Peyer's patch (tissue), 4 donors: Measurements from ENCODE around the gene TECPR2.

Experiments
- POLR2A ChIP-seq, 2 donors: fragments of 450-650 bp; IDR thresholded peaks; one replicate each; pipeline ENCODE4 v1.5.1; 2017; ENCODE audit warnings: antibody characterized with exemption in 2 of 2, mild to moderate bottlenecking in 2 of 2, moderate library complexity in 2 of 2
- TF ChIP-seq, protein P1 (sequence below), 6 experiments: fragments of 450-650 bp in 4 of 6; fragments of 200-600 bp in 2 of 6; sonication (generic) in 1 of 6; IDR thresholded peaks; one replicate each; pipeline ENCODE4 v1.5.1; 2017 to 2019; ENCODE audit warnings: antibody characterized with exemption in 6 of 6, mild to moderate bottlenecking in 3 of 6, moderate library complexity in 1 of 6

DNA sequence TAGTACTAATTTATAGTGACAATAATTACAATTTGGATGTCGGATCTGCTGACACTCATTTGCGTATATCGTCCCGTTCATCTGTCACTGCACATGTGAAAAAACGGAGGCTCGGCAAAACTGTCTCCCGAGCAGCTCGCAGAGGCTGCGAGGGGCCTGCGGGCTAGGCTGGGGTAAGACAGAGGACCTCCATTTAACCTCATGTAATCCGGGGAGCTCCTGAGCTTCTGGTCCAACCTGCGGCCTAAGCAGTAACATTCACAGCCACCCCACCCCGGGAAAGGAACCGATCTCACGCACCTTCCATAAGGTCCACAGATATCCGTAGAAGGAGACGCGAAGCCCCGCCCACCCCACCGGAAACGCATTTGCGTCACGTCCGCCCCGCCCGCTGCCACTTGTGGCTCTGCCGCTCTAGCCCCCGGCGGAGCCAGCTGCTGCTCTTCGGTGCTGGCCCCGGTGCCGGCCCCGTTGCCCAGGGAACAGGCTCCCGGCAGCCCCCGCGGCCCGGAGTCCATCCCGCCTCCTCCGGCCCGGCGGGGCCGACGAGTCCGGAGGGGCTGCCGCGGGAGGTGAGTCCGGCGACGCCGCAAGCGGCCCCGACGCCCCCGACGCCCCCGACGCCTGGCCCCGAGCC is at the start of gene TECPR2, which contains the start of gene CINP:
- TF ChIP-seq, protein P1, sequence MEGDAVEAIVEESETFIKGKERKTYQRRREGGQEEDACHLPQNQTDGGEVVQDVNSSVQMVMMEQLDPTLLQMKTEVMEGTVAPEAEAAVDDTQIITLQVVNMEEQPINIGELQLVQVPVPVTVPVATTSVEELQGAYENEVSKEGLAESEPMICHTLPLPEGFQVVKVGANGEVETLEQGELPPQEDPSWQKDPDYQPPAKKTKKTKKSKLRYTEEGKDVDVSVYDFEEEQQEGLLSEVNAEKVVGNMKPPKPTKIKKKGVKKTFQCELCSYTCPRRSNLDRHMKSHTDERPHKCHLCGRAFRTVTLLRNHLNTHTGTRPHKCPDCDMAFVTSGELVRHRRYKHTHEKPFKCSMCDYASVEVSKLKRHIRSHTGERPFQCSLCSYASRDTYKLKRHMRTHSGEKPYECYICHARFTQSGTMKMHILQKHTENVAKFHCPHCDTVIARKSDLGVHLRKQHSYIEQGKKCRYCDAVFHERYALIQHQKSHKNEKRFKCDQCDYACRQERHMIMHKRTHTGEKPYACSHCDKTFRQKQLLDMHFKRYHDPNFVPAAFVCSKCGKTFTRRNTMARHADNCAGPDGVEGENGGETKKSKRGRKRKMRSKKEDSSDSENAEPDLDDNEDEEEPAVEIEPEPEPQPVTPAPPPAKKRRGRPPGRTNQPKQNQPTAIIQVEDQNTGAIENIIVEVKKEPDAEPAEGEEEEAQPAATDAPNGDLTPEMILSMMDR (IDR thresholded peaks at IDR 0.05) = no peak
- TF ChIP-seq POLR2A (IDR thresholded peaks at IDR 0.05) = peak; percentile 64 to 68
